ENCODE results near the gene OR2M4.
"Not testable (repeated sequence)": the region's sequence is repeated elsewhere in the genome, so short reads cannot be mapped to it uniquely, and the experiment has no call there.

OR2M4 gene

GRCh38 chr1:248231117-248231516 lies at the start of gene OR2M4:
Gene OR2M4, plus strand, starts transcription at chr1:248231417. Its CDS starts 7,512 bp downstream, at chr1:248238929.
- no peak for DNase-seq (ENCODE audit: low spot score)

GRCh38 chr1:248183996-248184395 lies 47.2 kb upstream of the OR2M4 start:
- DNase-seq (ENCODE audit: low spot score), result no peak

GRCh38 chr1:248187363-248187762 lies 43.9 kb upstream of the OR2M4 start:
- DNase-seq (ENCODE audit: low spot score), result no peak

GRCh38 chr1:248189026-248189425 lies 42.2 kb upstream of the OR2M4 start:
- no peak for DNase-seq (ENCODE audit: low spot score)

GRCh38 chr1:248194117-248194516 lies 37.1 kb upstream of the OR2M4 start:
- no peak for DNase-seq (ENCODE audit: low spot score)

GRCh38 chr1:248196965-248197364 lies 34.3 kb upstream of the OR2M4 start, which contains the start of gene OR2M3:
Gene OR2M3, plus strand, starts transcription at chr1:248197265. Its CDS starts 5,803 bp downstream, at chr1:248203068.
- no peak for DNase-seq (ENCODE audit: low spot score)

- no peak for DNase-seq (ENCODE audit: low spot score)
These were observed 15.3 kb upstream of the OR2M4 start for GRCh38 chr1:248215880-248216279.

- DNase-seq (ENCODE audit: low spot score), result no peak
These were observed 5.7 kb upstream of the OR2M4 start for GRCh38 chr1:248225537-248225936.

GRCh38 chr1:248229360-248229908 lies 1.8 kb upstream of the OR2M4 start:
- DNase-seq (ENCODE audit: low spot score), result no peak

GRCh38 chr1:248239478-248239877 lies 8.3 kb downstream of the OR2M4 start:
- DNase-seq (ENCODE audit: low spot score), result no peak

GRCh38 chr1:248243204-248243603 lies 12.0 kb downstream of the OR2M4 start:
- DNase-seq (ENCODE audit: low spot score), result peak; percentile 4

GRCh38 chr1:248259309-248259708 lies 28.1 kb downstream of the OR2M4 start:
- not testable (repeated sequence) for DNase-seq (ENCODE audit: low spot score)

- no peak for DNase-seq (ENCODE audit: low spot score)
These were observed 37.0 kb downstream of the OR2M4 start for GRCh38 chr1:248268178-248268577.

- not testable (repeated sequence) for DNase-seq (ENCODE audit: low spot score)
These were observed 42.0 kb downstream of the OR2M4 start for GRCh38 chr1:248273225-248273624.

- no peak for DNase-seq (ENCODE audit: low spot score)
These were observed 46.7 kb downstream of the OR2M4 start, which contains the start of gene OR2T33 for GRCh38 chr1:248277876-248278275. Gene OR2T33, minus strand, starts transcription at chr1:248277976. Its CDS starts 4,162 bp downstream, at chr1:248273814.

GRCh38 chr1:248288391-248288790 lies 57.2 kb downstream of the OR2M4 start:
- no peak for DNase-seq (ENCODE audit: low spot score)
